Endodermal cell (in vitro differentiated cells): ENCODE measurements around the gene TP53INP2. TPM values are rescaled to one million over a fixed set of nuclear protein-coding genes. Genes with fewer than 3 reads are reported as not detected.
"Not testable (repeated sequence)": the region's sequence is repeated elsewhere in the genome, so short reads cannot be mapped to it uniquely, and the experiment has no call there.

Experiments used
- DNase-seq: peaks from one replicate; pipeline ENCODE4 v3.0.0-alpha.2; 2017
- H3K27ac ChIP-seq: 2 replicates; pipeline ENCODE4 v1.5.1; 2013; ENCODE audit warnings: mild to moderate bottlenecking, low read depth, low read length, moderate library complexity
- H3K27me3 ChIP-seq: 2 replicates; pipeline ENCODE4 v1.6.1; 2013; ENCODE audit warnings: mild to moderate bottlenecking, low read length, moderate library complexity; ENCODE audit not compliant: insufficient read depth, control insufficient read depth, poor library complexity, severe bottlenecking
- H3K36me3 ChIP-seq: 2 replicates; pipeline ENCODE4 v1.7.0; 2013; ENCODE audit warnings: mild to moderate bottlenecking, low read length, moderate library complexity; ENCODE audit not compliant: control insufficient read depth, insufficient read depth
- H3K4me1 ChIP-seq: one replicate; pipeline ENCODE4 v1.7.0; 2013; ENCODE audit warnings: low read length; ENCODE audit not compliant: control insufficient read depth, insufficient read depth
- H3K4me3 ChIP-seq: 2 replicates; pipeline ENCODE4 v1.5.1; 2013; ENCODE audit warnings: mild to moderate bottlenecking, low read length, moderate library complexity
- H3K9ac ChIP-seq: 2 replicates; pipeline ENCODE4 v1.6.1; 2013; ENCODE audit warnings: mild to moderate bottlenecking, low read length, moderate library complexity; ENCODE audit not compliant: poor library complexity, severe bottlenecking; ENCODE audit errors: extremely low read depth
- H3K9me3 ChIP-seq: 2 replicates; pipeline ENCODE4 v1.6.1; 2013; ENCODE audit warnings: mild to moderate bottlenecking, low read length, moderate library complexity; ENCODE audit not compliant: control insufficient read depth
- H3K27ac Mint-ChIP-seq: 2 replicates; pipeline ENCODE4 v1.8.0; 2020; ENCODE audit warnings: mixed read lengths
- H3K27me3 Mint-ChIP-seq: 2 replicates; pipeline ENCODE4 v1.8.0; 2021; ENCODE audit warnings: mild to moderate bottlenecking, mixed read lengths; ENCODE audit not compliant: insufficient read depth
- H3K36me3 Mint-ChIP-seq: 2 replicates; pipeline ENCODE4 v1.8.0; 2020; ENCODE audit warnings: low read depth, mixed read lengths
- H3K4me1 Mint-ChIP-seq: 2 replicates; pipeline ENCODE4 v1.8.0; 2020; ENCODE audit warnings: mixed read lengths
- H3K4me3 Mint-ChIP-seq: 2 replicates; pipeline ENCODE4 v1.8.0; 2020; ENCODE audit warnings: mild to moderate bottlenecking, moderate library complexity, mixed read lengths
- H3K9me3 Mint-ChIP-seq: 2 replicates; pipeline ENCODE4 v1.8.0; 2020; ENCODE audit warnings: mild to moderate bottlenecking, mixed read lengths
- WGBS, 2 experiments: methylation state at CpG; one replicate each; pipeline versions ENCODE4 v1.1.5 to v1.1.7; 2013; ENCODE audit warnings: missing lambda C conversion rate in 2 of 2, mixed read lengths in 1 of 2; ENCODE audit not compliant: insufficient coverage in 1 of 2, insufficient read length in 1 of 2; 5-methylcytosine and 5-hydroxymethylcytosine counted together
- total RNA-seq, 2 donors: library from RNA; stranded (reverse); fragmentation: NEBNext Ultra II Directional in 1 of 2; extraction: Animal tissue kit (Norgen Biotek cat#: 25700) in 1 of 2; gene quantifications; 2 replicates in 1 of 2; 3 replicates in 1 of 2; pipeline ENCODE4 v1.2.1, GENCODE V29; 2021
- TF ChIP-seq, protein P1 (sequence below): fragments of 200-600 bp; sonication (generic); conservative IDR thresholded peaks from 2 replicates; pipeline ENCODE4 v1.5.0; 2021; ENCODE audit warnings: antibody characterized with exemption, mild to moderate bottlenecking

Gene TP53INP2
- total RNA-seq, 2 donors from 2014 or later: 7.0 to 20.2 TPM

DNA sequence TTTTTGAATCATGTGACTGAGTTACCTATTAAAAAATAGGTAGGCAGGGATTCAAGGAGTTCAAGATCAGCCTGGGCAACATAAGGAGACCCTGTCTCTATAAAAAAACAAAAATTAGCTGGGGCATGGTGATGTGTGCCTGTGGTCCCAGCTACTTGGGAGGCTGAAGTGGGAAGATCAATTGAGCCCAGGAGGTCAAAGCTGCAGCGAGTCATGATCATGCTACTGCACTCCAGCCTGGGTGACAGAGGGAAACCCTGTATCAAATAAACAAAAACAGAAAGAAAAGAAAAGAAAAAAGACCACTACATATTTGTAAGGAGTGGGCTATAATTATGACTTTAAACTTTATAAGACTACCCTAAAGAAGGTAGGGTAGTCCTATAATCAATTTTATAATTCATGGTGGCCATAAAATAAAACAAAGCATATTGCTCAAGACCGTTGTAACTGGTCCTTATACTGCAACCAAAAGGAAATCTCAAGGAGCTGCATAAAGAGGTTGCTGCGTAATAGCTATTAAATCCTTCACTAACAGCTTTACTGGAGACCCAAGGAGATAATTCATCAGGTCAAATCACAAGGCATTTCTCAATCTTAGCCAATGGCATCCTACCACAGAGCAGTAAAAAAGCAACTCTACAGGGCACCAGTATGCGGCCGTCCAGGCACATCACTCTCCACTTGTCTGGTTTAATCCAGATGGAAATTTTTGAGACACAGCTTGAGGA, 40.8 kb upstream of the TP53INP2 start:
- Mint-ChIP-seq H3K9me3 (peaks cover 7% of the 10 kb centered on the region), H3K27ac (no peak overlapping the region), H3K4me3 (no peak overlapping the region), H3K36me3 (peaks cover 10% of the 10 kb centered on the region), H3K4me1 (no peaks in the 10 kb centered on the region), H3K27me3 (no peaks in the 10 kb centered on the region)
- H3K9ac ChIP-seq: no peak overlapping the region
- H3K9me3 ChIP-seq: no peaks in the 10 kb centered on the region
- H3K36me3 ChIP-seq: no peaks in the 10 kb centered on the region
- H3K4me1 ChIP-seq: no peaks in the 10 kb centered on the region
- no peak for DNase-seq
- H3K27me3 ChIP-seq: no peaks in the 10 kb centered on the region
- WGBS, 2 experiments: 89 to 91% methylated on average over 5 of the region's 5 CpGs
- no peak overlapping the region for H3K27ac ChIP-seq
- H3K4me3 ChIP-seq: no peak overlapping the region
- TF ChIP-seq, protein P1, sequence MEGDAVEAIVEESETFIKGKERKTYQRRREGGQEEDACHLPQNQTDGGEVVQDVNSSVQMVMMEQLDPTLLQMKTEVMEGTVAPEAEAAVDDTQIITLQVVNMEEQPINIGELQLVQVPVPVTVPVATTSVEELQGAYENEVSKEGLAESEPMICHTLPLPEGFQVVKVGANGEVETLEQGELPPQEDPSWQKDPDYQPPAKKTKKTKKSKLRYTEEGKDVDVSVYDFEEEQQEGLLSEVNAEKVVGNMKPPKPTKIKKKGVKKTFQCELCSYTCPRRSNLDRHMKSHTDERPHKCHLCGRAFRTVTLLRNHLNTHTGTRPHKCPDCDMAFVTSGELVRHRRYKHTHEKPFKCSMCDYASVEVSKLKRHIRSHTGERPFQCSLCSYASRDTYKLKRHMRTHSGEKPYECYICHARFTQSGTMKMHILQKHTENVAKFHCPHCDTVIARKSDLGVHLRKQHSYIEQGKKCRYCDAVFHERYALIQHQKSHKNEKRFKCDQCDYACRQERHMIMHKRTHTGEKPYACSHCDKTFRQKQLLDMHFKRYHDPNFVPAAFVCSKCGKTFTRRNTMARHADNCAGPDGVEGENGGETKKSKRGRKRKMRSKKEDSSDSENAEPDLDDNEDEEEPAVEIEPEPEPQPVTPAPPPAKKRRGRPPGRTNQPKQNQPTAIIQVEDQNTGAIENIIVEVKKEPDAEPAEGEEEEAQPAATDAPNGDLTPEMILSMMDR: no peak

DNA sequence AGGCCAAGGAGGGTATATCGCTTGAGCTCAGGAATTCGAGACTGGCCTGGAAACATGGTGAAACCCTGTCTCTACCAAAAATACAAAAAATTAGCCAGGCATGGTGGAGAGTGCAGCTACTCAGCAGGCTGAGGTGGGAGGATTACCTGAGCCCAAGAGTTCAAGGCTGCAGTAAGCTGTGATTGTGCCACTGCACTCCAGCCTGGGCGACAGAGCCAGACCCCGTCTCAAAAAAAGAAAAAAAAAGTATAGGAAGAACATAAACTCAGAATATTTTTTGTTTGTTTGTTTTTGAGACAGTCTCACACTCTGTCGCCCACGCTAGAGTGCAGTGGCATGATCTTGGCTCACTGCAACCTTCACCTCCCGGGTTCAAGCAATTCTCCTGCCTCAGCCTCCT, 39.4 kb upstream of the TP53INP2 start:
- H3K36me3 Mint-ChIP-seq: peaks cover 11% of the 10 kb centered on the region
- not testable (repeated sequence) for H3K9me3 Mint-ChIP-seq, H3K4me3 ChIP-seq, H3K27ac Mint-ChIP-seq, DNase-seq, H3K9ac ChIP-seq, H3K27me3 Mint-ChIP-seq, H3K9me3 ChIP-seq, H3K27ac ChIP-seq, H3K4me3 Mint-ChIP-seq, H3K36me3 ChIP-seq, H3K27me3 ChIP-seq, H3K4me1 Mint-ChIP-seq, H3K4me1 ChIP-seq
- WGBS, 2 experiments: 97 to 100% methylated on average over 6 to 7 of the region's 7 CpGs

DNA sequence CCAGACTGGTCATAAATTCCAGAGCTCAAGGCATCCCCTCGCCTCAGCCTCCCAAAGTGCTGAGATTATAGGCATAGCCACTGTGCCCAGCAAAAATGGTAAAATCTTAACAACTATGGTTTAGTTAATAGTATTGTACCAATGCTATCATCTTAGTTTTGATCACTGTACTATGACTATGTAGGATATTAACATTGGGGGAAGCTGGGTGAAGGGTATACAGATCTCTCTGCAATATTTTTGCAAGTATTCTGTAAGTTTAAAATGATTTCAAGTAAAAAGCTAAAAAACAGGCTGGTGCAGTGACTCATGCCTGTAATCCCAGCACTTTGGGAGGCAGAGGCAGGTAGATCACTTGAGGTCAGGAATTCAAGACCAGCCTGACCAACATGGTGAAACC, 35.0 kb upstream of the TP53INP2 start:
- H3K4me1 ChIP-seq: no peaks in the 10 kb centered on the region
- H3K27ac Mint-ChIP-seq: no peak overlapping the region
- no peaks in the 10 kb centered on the region for H3K27me3 Mint-ChIP-seq
- TF ChIP-seq, protein P1: no peak
- peaks cover 18% of the 10 kb centered on the region for H3K36me3 Mint-ChIP-seq
- H3K9me3 ChIP-seq: no peaks in the 10 kb centered on the region
- H3K9ac ChIP-seq: no peak overlapping the region
- H3K9me3 Mint-ChIP-seq: peaks cover 10% of the 10 kb centered on the region
- H3K4me3 Mint-ChIP-seq: no peak overlapping the region
- no peak overlapping the region for H3K27ac ChIP-seq
- WGBS, 2 experiments: 88 to 100% methylated on average over 1 of the region's 1 CpG
- H3K27me3 ChIP-seq: no peaks in the 10 kb centered on the region
- no peak overlapping the region for H3K4me3 ChIP-seq
- H3K4me1 Mint-ChIP-seq: no peaks in the 10 kb centered on the region
- no peak for DNase-seq
- H3K36me3 ChIP-seq: no peaks in the 10 kb centered on the region

DNA sequence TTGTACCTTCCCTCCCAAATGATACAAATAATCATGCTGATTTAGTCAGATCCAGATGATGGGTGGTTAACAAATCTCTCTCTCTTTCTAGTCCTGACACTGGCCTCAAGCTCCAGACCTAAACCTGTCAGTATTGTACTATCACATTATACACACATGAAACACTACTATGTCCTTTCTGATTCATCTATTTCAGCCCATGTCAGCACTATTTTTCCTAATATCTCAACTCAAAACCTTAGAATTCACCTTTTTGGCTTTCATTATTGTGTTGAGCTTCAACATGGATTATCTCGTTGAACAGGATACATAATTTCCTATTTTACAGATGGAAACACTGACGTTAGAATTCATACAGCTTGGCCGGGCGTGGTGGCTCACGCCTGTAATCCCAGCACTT, 30.7 kb upstream of the TP53INP2 start:
- Mint-ChIP-seq H3K9me3 (peaks cover 10% of the 10 kb centered on the region), H3K36me3 (peaks cover 17% of the 10 kb centered on the region), H3K4me3 (no peak overlapping the region), H3K27me3 (no peaks in the 10 kb centered on the region), H3K27ac (no peak overlapping the region), H3K4me1 (peaks cover 6% of the 10 kb centered on the region)
- DNase-seq: no peak
- Histone ChIP-seq H3K9me3 (no peaks in the 10 kb centered on the region), H3K27me3 (no peaks in the 10 kb centered on the region), H3K27ac (no peak overlapping the region), H3K9ac (no peak overlapping the region), H3K4me3 (no peak overlapping the region), H3K4me1 (no peaks in the 10 kb centered on the region), H3K36me3 (no peaks in the 10 kb centered on the region)
- TF ChIP-seq, protein P1: no peak
- 95 to 97% methylated on average over 5 of the region's 5 CpGs for WGBS, 2 experiments
